NCI-H1417 (cell line): ENCODE data around the gene KRT86.

Experiments
- DNase-seq, 3 experiments: peaks; one replicate each; lab custom pipeline; 2025; lab: John Stamatoyannopoulos, UW

Gene KRT86

GRCh38 chr12:52356762-52357580 lies 82.5 kb downstream of the KRT86 start:
- DNase-seq, result no peak
